ENCODE data around the gene IGF2BP1.
"Not testable (repeated sequence)": the region's sequence is repeated elsewhere in the genome, so short reads cannot be mapped to it uniquely, and the experiment has no call there.

Gene IGF2BP1

DNA sequence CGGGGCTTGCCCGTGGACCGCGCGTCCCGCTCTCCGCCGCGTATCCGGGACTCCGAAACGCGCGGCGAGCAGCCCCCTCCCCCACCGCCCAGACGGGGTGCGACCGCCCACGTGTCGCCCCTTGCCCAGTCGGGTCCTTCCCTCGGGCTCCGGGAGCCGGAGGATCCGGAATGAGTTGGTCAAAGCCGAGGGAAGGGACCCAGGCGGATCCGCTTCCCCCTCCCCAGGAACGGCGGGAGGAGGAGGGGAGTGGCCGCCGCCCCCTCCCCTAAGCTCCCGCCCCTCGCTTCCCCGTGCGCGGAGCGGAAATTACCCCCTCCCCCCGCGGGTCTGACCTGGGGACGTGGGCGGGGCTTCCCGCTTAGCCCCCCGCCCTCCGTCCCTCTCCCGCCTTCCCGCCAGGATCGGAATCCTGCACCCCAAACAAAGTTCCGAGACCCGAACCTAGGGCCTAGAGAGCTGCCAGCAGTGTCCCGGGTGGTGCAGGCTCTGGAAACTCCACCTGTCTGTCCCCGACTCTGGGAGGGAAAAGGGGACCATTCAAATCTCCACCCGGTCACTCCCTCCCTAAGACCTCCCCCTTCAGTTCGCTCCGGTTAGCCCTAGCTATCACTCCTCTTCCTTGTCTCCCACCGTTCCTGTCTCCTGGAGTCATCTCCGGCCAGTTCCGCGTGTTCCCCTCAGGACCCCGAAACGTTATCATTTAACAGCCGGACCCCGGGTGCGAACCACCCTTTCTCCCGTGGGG, 1.0 kb upstream of the IGF2BP1 start:
- no peak for DNase-seq

DNA sequence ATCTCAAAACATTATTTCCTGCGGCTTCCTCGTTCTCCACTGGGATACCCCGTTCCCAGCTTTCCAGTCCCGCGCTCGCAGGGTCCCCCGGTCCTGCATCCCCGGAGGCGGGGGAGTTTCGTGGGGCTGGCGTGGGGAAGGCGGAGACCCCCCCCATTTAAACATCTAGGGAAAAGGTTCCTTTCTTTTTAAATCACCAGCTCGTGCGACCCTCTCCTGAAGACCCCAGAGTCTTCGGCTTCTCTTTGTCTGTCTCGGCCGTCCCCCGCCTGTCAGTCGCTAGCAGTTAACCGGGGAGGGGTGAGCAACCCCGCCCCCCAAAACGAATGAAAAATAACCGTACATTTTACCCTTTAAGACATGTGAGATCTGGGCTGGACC, 473 bp upstream of the IGF2BP1 start:
- no peak for DNase-seq

DNA sequence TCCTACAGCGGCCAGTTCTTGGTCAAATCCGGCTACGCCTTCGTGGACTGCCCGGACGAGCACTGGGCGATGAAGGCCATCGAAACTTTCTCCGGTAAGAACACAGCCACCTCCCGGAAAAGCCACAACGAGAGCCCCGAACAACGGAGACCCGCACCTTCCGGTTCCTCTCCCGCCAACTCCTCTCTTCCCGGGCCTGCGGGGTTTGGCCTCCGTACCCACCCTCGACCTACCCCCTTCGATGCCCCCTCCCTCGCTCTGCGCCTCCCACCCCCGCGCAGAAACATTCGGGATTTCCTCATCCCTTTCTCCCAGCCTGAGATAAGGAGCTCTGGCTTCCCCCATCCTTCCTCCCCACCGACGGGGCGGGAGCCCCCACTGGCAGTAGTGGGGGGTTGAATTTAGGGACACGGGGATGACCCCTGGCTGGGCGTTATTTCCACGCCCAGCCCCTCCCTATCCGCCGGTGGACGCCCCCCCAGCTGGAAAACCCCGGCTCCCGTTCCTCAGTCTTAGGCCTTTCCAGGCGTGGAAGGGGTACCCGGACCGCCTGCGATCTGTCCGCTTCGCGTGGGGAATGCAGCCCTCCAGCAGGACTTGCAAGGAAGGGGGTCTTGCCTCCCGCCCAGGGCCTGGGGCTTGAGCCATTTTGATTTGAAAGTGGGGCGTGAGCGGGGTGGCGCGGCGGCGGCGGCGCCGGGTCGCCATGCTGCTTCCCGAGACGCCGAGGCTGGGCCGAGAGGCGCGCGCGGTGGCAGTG, 822 bp downstream of the IGF2BP1 start:
- no peak for DNase-seq

DNA sequence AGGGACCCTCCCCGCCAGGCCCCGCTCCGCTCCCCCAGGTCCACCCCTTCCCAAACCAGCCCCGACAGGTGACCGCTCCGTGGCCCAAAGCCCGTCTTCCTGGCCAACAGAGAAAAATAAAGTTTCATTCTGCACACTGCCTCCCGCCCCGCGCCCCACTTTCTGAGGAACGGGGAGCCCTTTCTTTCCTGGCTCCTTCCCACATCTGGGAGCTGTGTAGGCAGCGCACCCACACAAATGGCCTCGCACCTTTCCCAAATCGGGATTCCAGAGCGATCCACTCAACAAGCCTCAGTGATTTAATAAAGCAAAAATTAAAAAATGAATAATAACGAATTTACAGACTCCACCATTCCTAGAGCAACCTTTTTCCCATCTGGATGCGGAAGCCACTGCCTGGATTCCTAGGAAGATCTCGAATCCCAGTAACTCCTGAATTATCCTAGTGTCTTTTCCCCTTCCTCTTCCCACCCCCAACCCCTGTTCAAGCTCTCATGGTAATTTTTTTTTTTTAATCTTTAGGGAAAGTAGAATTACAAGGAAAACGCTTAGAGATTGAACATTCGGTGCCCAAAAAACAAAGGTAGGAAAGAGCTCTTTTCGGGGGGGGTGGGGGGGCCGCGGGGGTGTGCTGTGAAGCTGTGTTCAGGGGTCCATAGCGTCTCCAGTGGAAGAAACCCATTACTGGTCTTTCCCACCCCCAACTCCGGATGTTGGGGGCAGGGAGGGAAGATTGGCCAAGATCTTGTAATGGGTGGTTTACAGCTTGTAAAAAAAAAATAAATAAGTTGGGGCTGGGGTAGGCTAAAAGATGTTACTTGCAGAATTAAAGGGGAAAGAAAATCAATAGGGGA, 1.6 kb downstream of the IGF2BP1 start:
- DNase-seq: no peak

DNA sequence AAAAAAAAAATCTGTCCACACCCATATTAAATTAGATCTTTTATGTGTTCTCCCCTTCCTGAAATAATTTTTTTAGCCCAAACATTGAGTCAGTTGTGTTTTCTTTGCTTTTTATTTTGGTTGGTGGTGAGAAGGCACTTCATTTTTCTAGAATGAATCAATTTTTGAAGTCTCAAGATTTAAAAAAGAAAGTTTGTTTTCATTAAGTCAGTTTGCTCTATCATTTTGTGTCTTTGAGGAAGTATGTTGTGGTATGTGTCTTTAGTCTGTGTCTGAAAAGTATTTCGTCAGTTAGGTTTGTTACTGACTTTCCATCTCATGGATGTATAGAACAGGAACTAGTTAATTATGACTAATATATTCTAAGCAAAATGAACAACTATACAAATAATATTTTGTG, 3.8 kb downstream of the IGF2BP1 start:
- DNase-seq: no peak

DNA sequence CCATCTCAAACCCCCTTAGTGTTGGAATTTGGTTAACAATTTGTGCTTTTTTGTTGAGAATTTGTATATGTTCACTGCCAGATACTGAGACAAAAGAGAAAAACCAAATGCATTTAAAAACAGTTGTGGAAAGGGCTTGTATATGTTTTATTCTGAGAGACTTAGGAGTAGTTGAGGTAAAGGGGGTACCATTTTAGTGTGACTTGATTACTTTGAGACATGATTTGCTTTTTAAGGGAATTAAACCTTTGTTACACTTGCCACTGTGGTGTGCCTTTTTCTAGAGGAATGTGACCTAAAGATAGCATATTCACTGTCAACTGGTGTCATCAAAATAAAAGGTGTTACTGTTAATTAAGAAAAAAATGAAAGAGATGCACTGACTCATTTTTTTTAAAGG, 4.5 kb downstream of the IGF2BP1 start:
- DNase-seq: no peak

DNA sequence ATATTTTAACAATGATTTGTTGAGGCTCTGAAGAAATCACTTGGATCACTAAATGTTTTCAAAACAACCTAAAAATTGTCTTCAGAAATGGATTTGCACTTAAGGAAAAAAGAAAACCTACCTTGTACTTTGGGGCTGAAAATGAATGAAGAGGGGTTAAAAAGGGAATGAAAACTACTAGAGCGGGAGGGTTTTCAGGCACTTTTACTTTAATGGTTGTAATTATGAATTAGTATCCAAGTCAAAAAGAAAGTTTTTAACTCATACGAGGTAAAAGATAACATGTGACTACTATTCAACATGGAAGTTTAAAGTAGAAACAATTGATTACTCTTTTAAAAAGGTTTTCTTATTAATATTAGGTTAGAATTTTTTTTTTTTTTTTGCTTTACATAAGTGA, 5.1 kb downstream of the IGF2BP1 start:
- DNase-seq: no peak

DNA sequence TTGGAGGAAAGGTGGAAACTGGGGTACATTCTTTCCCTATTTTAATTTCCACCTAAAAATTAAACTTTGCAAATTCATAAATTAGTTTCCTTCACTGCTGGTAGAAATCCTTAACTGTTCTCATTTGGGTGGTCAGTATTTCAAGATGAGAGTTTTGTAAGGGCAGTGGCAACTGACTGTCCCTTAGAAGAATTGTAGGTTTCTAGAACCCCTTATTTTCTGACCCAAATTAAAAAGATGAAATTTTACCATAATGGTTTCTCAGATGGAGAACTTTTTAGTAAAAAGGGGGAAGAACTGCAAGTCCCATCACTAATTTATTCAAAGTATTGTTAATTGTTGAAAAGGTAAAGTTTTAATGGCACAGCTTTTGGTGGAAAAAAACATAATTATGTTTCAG, 5.6 kb downstream of the IGF2BP1 start:
- no peak for DNase-seq

DNA sequence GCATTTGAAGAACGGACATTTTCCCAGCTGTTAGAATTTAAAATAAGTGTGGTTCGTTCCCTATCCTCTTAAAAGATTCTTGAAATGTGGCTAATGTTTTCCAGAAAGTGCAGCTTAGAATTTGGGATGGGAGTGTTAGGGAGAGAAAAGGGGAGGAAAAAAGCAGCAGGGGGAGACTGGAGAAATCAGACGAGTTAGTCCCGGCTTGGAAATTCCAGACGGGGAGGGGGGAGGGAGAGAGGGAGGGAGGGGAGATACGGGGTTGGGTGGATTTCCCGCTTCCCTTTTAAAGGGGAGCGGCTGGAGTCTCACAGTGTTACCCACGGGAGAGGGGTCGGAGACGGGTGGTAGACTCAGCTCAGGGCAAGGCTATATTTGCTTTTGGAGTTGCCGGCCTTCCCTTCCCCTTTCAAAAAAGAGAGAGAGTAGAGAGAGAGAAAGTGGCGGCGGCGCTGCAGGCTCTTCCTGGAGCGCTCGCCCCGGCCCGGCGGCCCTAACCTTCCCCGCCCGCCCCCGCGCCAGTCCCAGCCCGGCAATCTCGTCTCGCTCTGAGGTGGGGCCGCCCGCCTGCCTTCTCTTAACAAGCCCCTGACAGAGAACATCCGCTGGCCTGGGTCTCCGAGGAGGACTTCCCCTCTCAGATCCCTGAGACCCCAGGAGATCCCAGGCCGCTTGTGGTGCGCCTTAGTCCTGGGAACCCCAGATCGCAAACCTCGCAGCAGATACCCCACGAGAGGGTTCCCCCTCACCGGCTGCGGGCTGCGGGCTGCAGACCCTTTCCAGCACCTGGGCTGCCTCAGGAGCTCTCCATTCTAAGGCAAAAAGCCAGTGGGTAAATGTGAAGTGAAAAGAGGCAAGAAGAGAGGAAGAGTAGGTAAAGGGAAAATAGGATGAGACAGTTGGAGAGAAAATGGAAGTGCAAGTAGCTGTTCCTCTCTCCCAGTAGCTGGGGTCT, 6.6 kb downstream of the IGF2BP1 start:
- no peak for DNase-seq

DNA sequence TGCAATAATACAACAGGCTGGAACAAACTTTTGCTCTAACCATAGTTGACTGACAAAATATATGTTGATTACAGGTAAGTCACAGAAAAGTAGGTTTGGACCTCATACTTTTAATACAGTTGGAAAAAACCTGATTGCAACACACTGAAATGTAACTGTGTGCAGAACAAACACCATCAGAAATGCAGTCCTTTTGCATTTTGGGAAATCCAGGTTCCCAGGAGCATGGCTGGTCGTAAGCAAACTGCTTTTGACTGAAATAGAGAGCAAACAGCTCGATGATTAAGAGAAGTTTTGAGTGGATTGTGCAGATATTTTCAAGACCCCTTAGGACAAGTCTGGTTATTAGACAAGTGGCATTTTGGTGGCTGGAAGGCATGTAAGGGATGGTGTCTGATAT, 8.0 kb downstream of the IGF2BP1 start:
- no peak for DNase-seq

DNA sequence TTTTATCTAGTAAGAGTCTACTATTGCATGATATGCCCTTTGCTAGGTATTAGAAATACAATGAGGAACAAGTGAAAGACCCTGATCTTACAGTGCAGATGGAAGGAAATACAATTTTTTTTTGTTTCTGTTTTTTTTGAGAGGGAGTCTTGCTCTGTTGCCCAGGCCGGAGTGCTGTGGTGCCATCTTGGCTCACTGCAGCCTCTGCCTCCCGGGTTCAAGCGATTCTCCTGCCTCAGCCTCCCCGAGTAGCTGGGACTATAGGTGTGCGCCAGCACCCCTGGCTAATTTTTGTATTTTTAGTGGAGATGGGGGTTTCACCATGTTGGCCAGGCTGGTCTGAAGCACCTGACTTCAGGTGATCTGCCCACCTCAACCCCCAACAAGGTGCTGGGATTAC, 11.7 kb downstream of the IGF2BP1 start:
- DNase-seq: not testable (repeated sequence)

DNA sequence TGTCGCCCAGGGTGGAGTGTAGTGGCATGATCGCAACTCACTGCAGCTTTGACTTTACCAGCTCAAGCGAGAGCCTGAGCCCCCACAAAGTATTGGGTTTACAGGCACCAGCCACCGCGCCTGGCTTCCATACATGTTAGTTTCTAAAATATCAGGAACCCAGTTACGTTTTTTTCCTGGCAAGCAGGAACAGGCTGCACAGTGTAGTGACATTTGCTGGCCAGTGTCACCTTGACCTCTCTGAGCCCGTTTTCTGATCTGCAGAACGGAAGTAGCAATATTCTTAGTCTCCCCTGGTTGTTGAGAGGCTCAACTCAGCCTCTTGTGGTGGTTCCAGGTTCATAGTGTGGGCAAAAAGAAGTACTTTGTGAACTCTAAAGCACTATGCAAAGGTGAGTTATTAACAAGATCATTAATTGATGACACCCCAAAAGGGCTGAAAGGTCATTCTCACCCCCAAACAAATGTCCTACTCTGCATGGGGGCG, 15.6 kb downstream of the IGF2BP1 start:
- no peak for DNase-seq

DNA sequence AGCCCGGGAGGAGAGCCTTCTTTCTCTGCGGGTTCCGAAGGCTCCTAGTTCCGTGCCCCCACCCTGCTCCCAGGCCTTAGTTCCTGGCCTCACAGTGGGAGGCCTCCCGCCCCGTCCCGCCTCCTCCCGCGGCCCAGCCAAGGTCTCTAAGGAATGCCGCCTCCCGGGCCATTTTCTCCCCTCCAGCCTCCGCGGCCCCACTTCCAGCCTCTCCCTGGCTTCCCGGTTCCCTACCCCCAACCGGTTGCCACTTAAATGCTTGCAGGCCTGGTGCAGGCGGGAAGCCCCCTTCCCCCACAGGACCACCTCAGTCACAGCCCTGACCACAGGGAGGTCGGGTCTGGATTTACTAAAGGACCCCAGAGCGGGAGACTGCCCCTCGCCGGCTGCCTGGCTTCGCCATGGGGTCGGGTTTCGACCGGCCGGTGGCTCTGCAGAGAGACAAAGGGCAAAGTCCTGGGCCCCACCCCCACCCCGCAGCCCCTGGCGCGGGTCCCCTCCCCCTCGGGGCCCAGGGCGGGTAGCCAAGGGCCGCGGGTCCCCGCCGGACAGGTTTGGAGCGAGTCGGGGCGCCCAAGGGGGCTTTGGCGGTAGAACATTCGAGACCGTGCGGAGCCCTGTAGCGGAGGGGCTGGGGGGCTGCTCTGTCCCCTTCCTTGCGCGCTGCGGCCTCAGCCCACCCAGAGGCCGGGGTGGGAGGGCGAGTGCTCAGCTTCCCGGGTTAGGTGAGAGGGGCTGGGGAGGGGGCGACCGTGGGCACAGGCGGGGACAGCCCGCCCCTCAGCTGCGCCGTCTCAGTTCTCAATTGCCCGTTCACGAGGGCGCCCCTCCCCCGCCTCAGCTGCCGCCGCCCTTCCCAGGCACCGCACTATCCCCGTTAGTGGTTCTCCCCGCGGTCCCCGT, 16.4 kb downstream of the IGF2BP1 start:
- DNase-seq: no peak

DNA sequence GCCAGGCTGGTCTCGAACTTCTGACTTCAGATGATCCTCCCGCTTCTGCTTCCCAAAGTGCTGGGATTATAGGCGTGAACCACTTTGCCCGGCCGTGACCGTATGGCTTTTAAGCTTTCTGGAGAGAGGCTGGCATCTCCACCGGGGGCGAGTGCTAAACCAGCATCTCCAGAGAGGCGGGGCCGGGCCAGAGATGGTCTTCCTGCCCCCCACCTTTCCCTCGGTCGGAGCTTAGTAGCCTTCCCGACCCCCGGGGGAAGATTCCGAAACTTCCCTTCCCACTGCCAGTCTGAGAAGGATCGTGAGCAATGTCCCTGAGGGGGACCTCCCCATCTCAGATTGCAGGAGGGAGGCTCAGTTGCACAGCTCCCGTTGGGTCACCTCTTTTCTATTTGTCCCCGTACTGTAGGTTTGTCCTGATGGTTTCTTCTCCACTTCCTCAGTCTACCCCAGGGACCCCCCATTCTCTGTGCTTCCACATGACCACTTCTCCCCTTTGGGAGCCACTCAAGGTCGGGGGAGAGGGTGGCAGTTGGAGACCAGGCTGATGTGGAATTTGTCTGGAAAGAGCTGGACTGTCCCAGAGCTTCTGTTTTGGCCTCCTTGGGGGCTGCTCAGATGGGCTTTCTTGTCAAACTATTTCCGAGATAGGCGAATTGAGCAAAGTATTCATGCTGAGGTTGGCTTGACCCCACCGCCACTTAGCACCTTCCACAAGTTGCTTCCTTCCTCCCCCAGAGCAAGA, 18.2 kb downstream of the IGF2BP1 start:
- no peak for DNase-seq

DNA sequence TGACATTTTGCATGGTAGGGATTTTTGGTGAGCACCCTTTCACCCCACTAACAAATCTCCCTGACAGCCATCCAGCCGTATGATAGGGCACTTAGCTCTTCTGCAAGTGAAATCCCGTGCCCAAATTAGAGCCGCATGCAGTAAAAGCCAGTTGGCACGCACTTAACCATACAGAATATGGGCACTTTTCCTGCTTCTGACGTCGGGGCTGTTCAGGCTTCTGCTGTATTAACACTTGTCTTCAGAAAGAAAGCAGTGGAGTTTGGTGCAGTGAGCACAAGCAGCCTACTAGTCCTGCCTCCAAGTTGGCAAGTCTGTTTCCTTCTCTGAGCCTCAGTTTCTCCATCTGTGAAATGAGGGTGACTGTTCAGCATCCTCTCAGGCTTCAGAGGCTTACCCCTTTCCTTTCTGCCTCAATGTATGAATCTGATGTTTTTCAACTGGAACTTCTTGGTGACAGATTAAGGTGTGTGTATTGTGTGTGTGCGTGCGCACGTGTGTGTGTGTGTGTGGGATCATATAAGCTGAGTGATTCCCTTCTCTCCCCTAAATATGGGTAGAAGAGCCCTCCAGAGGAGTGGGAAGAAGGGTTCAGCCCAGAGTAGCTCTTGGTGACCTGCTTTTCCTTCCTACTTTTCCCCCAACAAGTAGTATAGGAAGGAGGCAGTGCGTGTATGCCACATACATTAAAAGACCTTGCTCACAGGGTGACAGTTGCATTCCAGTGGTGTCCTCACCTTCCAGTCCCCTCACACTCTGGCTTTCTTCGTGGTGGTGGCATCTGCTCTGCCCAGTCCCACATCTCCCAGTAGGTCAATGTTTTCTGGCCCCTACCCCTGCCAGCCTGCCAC, 19.0 kb downstream of the IGF2BP1 start:
- DNase-seq: no peak

DNA sequence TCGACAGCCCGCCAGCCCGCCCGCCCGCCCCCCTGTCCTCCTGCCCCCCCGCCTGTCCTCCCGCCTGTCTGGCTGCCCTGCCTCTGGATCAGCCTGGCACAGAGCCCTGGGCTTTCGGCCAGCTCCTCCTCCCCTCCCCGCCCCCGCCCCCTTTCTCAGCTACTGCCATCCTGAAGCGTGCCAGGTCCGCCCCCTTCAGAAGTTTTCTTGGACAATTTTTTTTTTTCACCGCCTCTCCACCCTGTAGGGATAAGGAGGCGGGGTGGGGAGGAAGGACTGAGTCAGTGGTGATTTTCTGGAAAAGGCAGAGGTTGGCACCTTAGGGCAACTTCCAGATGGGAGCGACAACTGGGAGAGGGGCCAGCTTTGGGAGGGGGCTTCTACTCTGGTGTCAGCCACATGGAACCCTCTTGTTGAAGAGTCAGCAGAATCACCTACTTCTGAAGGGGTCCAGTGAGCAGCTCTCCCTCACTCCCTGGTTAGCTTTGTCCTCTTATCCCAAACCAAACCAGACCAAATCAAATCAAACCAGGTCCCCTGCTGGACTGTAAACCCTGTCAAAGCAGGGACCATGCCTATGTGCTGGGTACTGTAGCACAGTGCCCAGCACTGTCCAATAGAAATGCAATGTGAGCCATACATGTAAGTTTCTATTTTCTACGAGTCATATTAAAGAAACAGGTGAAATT, 19.7 kb downstream of the IGF2BP1 start:
- no peak for DNase-seq

DNA sequence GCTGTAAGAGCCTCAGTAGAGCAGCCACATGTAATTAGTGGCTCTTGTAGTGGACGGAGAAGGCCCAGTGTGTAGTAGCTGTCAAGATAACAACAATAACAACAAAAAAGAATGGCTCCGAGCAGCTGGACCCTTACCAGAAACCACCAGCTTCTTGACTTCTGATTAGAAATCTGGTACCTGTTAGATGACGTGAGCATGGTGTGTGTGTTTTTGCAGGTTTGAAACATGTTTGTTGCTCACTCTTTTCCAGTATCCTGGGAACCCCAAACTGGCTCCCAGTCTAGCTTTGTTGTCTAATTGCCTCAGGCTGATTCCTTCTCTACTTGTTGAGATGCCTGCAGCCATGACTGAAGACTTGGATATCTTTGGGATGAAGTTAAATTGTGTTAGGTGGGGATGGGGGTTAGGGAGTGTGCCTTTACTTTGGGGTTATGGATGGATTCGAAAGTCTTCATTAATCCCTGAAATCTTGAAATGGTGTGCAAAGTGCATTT, 21.0 kb downstream of the IGF2BP1 start:
- DNase-seq: no peak

DNA sequence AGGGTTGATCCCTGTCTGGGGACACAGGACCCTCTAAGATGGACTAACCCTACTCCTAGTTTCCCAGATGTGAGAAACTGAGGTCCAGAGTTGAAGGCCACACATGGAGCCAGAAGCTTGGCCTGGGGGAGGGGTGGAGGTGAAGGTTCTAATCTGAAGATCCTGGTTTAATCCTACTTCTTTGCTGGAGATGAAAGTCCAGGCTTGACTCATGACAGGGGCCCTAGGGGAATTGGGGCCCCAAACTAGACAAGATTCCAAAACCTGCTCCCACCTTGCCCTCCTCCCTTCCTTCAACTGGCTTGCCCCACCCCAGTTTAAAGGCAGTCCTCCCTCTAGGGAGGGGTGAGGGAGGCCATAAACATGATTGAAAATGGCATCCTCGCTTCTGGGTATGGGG, 21.6 kb downstream of the IGF2BP1 start:
- no peak for DNase-seq

DNA sequence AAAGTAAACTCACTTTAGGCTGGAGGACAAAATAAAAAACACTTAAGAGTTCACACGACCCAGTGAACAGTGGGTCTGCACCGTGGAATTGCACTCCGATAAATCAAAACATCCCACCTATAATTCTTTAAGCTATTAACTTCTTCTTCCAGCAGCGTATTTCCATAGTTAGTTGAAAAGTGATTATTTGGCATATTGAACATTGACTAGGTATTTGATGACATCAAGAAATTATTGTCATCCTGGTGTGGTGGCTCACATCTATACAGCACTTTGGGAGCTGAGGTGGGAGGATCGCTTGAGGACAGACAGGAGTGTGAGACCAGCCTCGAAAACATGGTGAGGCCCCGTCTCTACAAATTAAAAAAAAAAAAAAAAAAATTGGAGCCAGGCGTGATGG, 23.4 kb downstream of the IGF2BP1 start:
- DNase-seq: no peak
